Spinal cord (tissue), 10 donors: ENCODE data around the gene OR6C3. TPM values are rescaled to one million over a fixed set of nuclear protein-coding genes. Genes with fewer than 3 reads are reported as not detected.

Experiments used
- DNase-seq, 6 donors: peaks; one replicate each; pipeline versions ENCODE4 v3.0.0 to v3.0.0-alpha.2; 2013 to 2015; ENCODE audit warnings: low spot score in 6 of 6, low read depth in 4 of 6
- H3K27ac ChIP-seq: one replicate; pipeline ENCODE4 v1.5.1; 2013; ENCODE audit warnings: low read depth, low read length, control low read depth
- H3K27me3 ChIP-seq: one replicate; pipeline ENCODE4 v1.6.1; 2013; ENCODE audit warnings: low read length; ENCODE audit not compliant: control insufficient read depth, insufficient read depth
- H3K36me3 ChIP-seq: one replicate; pipeline ENCODE4 v1.6.1; 2013; ENCODE audit warnings: low read length; ENCODE audit not compliant: control insufficient read depth, insufficient read depth
- H3K4me1 ChIP-seq: one replicate; pipeline ENCODE4 v1.6.1; 2013; ENCODE audit warnings: low read length; ENCODE audit not compliant: control insufficient read depth, insufficient read depth
- H3K4me3 ChIP-seq: one replicate; pipeline ENCODE4 v1.5.1; 2013; ENCODE audit warnings: low read depth, low read length, control low read depth
- H3K9me3 ChIP-seq: one replicate; pipeline ENCODE4 v1.6.1; 2013; ENCODE audit warnings: low read length; ENCODE audit not compliant: control insufficient read depth, insufficient read depth
- WGBS: methylation state at CpG from one replicate; pipeline ENCODE4 v1.1.5; 2013; ENCODE audit warnings: missing lambda C conversion rate; ENCODE audit not compliant: insufficient coverage; 5-methylcytosine and 5-hydroxymethylcytosine counted together
- polyA plus RNA-seq, 2 donors: library from polyadenylated mRNA; unstranded; fragments of 120-200 nt; gene quantifications; one replicate each; pipeline ENCODE4 v1.2.1, GENCODE V29; 2013; ENCODE audit not compliant: insufficient read length in 2 of 2
- total RNA-seq, 2 donors: library from RNA; depleted of rRNA in 1 of 2; stranded (reverse); fragments of 120-200 nt in 1 of 2; fragments of >200 nt in 1 of 2; gene quantifications; one replicate each; pipeline versions ENCODE4 v1.2.3 to v1.2.4, GENCODE V29; 2013 to 2014
- donor health status: healthy.

OR6C3 gene
- total and polyA plus RNA-seq, 4 donors, result not detected

- WGBS, result 90% methylated on average over 2 of the region's 3 CpGs
- no peaks in the 10 kb centered on the region for H3K36me3 ChIP-seq
- H3K9me3 ChIP-seq, result no peaks in the 10 kb centered on the region
Measured at GRCh38 chr12:55365086-55365485, 34.5 kb downstream of the OR6C3 start.

GRCh38 chr12:55372521-55372920, 42.0 kb downstream of the OR6C3 start:
- DNase-seq, result no peak
- Histone ChIP-seq H3K27ac (no peak overlapping the region), H3K9me3 (no peaks in the 10 kb centered on the region), H3K36me3 (no peaks in the 10 kb centered on the region), H3K4me1 (no peaks in the 10 kb centered on the region), H3K4me3 (no peak overlapping the region), H3K27me3 (no peaks in the 10 kb centered on the region)
- no CpG with 5 or more reads among the region's 4 CpGs for WGBS

More at GRCh38 chr12:55365086-55365485, 34.5 kb downstream of the OR6C3 start:
- H3K27me3 ChIP-seq, result no peaks in the 10 kb centered on the region
- H3K4me3 ChIP-seq, result no peak overlapping the region
- H3K4me1 ChIP-seq, result no peaks in the 10 kb centered on the region
- H3K27ac ChIP-seq, result no peak overlapping the region
- no peak for DNase-seq

Other genes with a start within 250 kb of the OR6C3 start
- gene OR9K2, start 204.3 kb upstream of the OR6C3 start, total RNA-seq, result not detected
- not detected for gene OR9K2, start 204.3 kb upstream of the OR6C3 start, polyA plus RNA-seq
- gene OR10A7, start 109.7 kb upstream of the OR6C3 start, total RNA-seq, result not detected
- gene OR10A7, start 109.7 kb upstream of the OR6C3 start, polyA plus RNA-seq, result not detected
- gene OR6C74, start 86.1 kb upstream of the OR6C3 start, total RNA-seq, result not detected
- gene OR6C74, start 86.1 kb upstream of the OR6C3 start, polyA plus RNA-seq, result not detected
- not detected for gene OR6C6, start 34.2 kb upstream of the OR6C3 start, total RNA-seq
- under 1 TPM in 1 of 2 donors, not detected in 1; 0.17 TPM for gene OR6C6, start 34.2 kb upstream of the OR6C3 start, polyA plus RNA-seq
- not detected for gene OR6C1, start 16.4 kb upstream of the OR6C3 start, total RNA-seq
- gene OR6C1, start 16.4 kb upstream of the OR6C3 start, polyA plus RNA-seq, result not detected
- gene OR6C75, start 32.2 kb downstream of the OR6C3 start, total RNA-seq, result not detected
- gene OR6C75, start 32.2 kb downstream of the OR6C3 start, polyA plus RNA-seq, result under 1 TPM in 1 of 2 donors, not detected in 1; 0.11 TPM
- not detected for gene OR6C65, start 69.8 kb downstream of the OR6C3 start, total RNA-seq
- not detected for gene OR6C65, start 69.8 kb downstream of the OR6C3 start, polyA plus RNA-seq
- not detected for gene OR6C76, start 95.5 kb downstream of the OR6C3 start, total RNA-seq
- gene OR6C76, start 95.5 kb downstream of the OR6C3 start, polyA plus RNA-seq, result not detected
- gene OR6C2, start 113.3 kb downstream of the OR6C3 start, total RNA-seq, result not detected
- gene OR6C2, start 113.3 kb downstream of the OR6C3 start, polyA plus RNA-seq, result not detected
- not detected for gene OR6C70, start 139.4 kb downstream of the OR6C3 start, total RNA-seq
- gene OR6C70, start 139.4 kb downstream of the OR6C3 start, polyA plus RNA-seq, result not detected
- gene OR6C68, start 161.6 kb downstream of the OR6C3 start, total RNA-seq, result not detected
- not detected for gene OR6C68, start 161.6 kb downstream of the OR6C3 start, polyA plus RNA-seq
- not detected for gene OR6C4, start 218.9 kb downstream of the OR6C3 start, total RNA-seq
- gene OR6C4, start 218.9 kb downstream of the OR6C3 start, polyA plus RNA-seq, result not detected
- gene OR2AP1, start 241.7 kb downstream of the OR6C3 start, total RNA-seq, result not detected
- gene OR2AP1, start 241.7 kb downstream of the OR6C3 start, polyA plus RNA-seq, result not detected